Natural killer cell (primary cell): ENCODE data around the gene CFAP77. TPM values are rescaled to one million over a fixed set of nuclear protein-coding genes. Genes with fewer than 3 reads are reported as not detected.
"Not testable (repeated sequence)": the region's sequence is repeated elsewhere in the genome, so short reads cannot be mapped to it uniquely, and the experiment has no call there.

ENCODE experiments used
- ATAC-seq, 3 donors: fragments of 150-1000 bp in 2 of 3; fragments of 200-7000 bp in 1 of 3; cut with Tn5 transposase; 1 replicate in 1 of 3; 2 replicates in 2 of 3; pipeline ENCODE4 v1.10.0; 2021; ENCODE audit warnings: mild to moderate bottlenecking in 2 of 3, moderate library complexity in 2 of 3
- DNase-seq, 2 donors: peaks; one replicate each; pipeline versions ENCODE4 v3.0.0 to v3.0.0-alpha.2; 2013 to 2021; ENCODE audit warnings: mixed read lengths in 1 of 2
- H3K27ac ChIP-seq: one replicate; pipeline ENCODE4 v1.5.1; 2013; ENCODE audit warnings: mild to moderate bottlenecking, low read length
- H3K27me3 ChIP-seq: one replicate; pipeline ENCODE4 v1.6.1; 2013; ENCODE audit warnings: low read length; ENCODE audit not compliant: control insufficient read depth, insufficient read depth
- H3K36me3 ChIP-seq: one replicate; pipeline ENCODE4 v1.6.1; 2013; ENCODE audit warnings: low read length; ENCODE audit not compliant: control insufficient read depth, insufficient read depth
- H3K4me1 ChIP-seq: one replicate; pipeline ENCODE4 v1.6.1; 2013; ENCODE audit warnings: low read length; ENCODE audit not compliant: control insufficient read depth, insufficient read depth
- H3K4me3 ChIP-seq: one replicate; pipeline ENCODE4 v1.5.1; 2013; ENCODE audit warnings: low read length
- H3K9me3 ChIP-seq: one replicate; pipeline ENCODE4 v1.6.1; 2013; ENCODE audit warnings: low read length; ENCODE audit not compliant: control insufficient read depth, insufficient read depth
- H3K27ac Mint-ChIP-seq, 2 donors: one replicate each; pipeline ENCODE4 v1.8.0; 2022; ENCODE audit warnings: mild to moderate bottlenecking in 2 of 2, mixed read lengths in 2 of 2, moderate library complexity in 1 of 2
- H3K27me3 Mint-ChIP-seq, 2 donors: one replicate each; pipeline ENCODE4 v1.8.0; 2022; ENCODE audit warnings: low read depth in 2 of 2, mixed read lengths in 2 of 2
- H3K36me3 Mint-ChIP-seq: one replicate; pipeline ENCODE4 v1.8.0; 2022; ENCODE audit warnings: mixed read lengths
- H3K4me1 Mint-ChIP-seq, 2 donors: one replicate each; pipeline ENCODE4 v1.8.0; 2022; ENCODE audit warnings: mixed read lengths in 2 of 2
- H3K4me3 Mint-ChIP-seq: one replicate; pipeline ENCODE4 v1.8.0; 2022; ENCODE audit warnings: mild to moderate bottlenecking, moderate library complexity, mixed read lengths
- H3K9me3 Mint-ChIP-seq, 2 donors: one replicate each; pipeline ENCODE4 v1.8.0; 2022; ENCODE audit warnings: mixed read lengths in 2 of 2
- CTCF ChIP-seq: fragments of 200-600 bp; IDR thresholded peaks from one replicate; pipeline ENCODE4 v1.8.0; 2022; ENCODE audit warnings: antibody characterized with exemption
- WGBS: methylation state at CpG from one replicate; pipeline ENCODE4 v1.1.7; 2013; ENCODE audit warnings: missing lambda C conversion rate; ENCODE audit not compliant: insufficient coverage; 5-methylcytosine and 5-hydroxymethylcytosine counted together
- intact Hi-C: fragments of 100-400 bp; cut with micrococcal nuclease; formaldehyde crosslinking; loops from one replicate; pipeline ENCODE4 v1.14.2; 2022
- total RNA-seq, 4 donors: library from RNA; stranded (reverse); fragments of 120-200 nt in 1 of 4; gene quantifications; one replicate each; pipeline versions ENCODE4 v1.2.3 to v1.2.4, GENCODE V29; 2013 to 2022

CFAP77 gene
- total RNA-seq, 3 donors from 2014 or later (not counting 1 experiment from before 2014, with no cell fraction given), result not detected

- WGBS, result 57% methylated on average over 14 of the region's 14 CpGs
- no peaks in the 10 kb centered on the region for H3K9me3 Mint-ChIP-seq
- DNase-seq (no peak), ATAC-seq (peak; percentile 52 to 67 (median 57))
- TF ChIP-seq CTCF, result no peak
- H3K4me1 Mint-ChIP-seq, result peaks cover 10 to 15% of the 10 kb centered on the region in 2 donors
- peak overlapping the region; percentile 38 for H3K27ac ChIP-seq
- H3K36me3 ChIP-seq, result peaks cover 20% of the 10 kb centered on the region
- no peak overlapping the region for H3K4me3 ChIP-seq
- H3K36me3 Mint-ChIP-seq, result no peaks in the 10 kb centered on the region
- H3K4me1 ChIP-seq, result peaks cover 19% of the 10 kb centered on the region
- H3K9me3 ChIP-seq, result no peaks in the 10 kb centered on the region
- no peaks in the 10 kb centered on the region for H3K27me3 Mint-ChIP-seq
- H3K27ac Mint-ChIP-seq, result peak overlapping the region; percentile 61 to 89
- H3K27me3 ChIP-seq, result no peaks in the 10 kb centered on the region
- intact Hi-C loops, result no loop called here
- H3K4me3 Mint-ChIP-seq, result peak overlapping the region; percentile 71
Observed at GRCh38 chr9:132372177-132373095, 37.6 kb upstream of the CFAP77 start.

GRCh38 chr9:132377769-132378168, 32.2 kb upstream of the CFAP77 start:
- peaks cover 12 to 18% of the 10 kb centered on the region in 2 donors for H3K4me1 Mint-ChIP-seq
- intact Hi-C loops, H3K27me3 ChIP-seq: not testable (repeated sequence)

GRCh38 chr9:132378416-132378815, 31.6 kb upstream of the CFAP77 start:
- peaks cover 13 to 17% of the 10 kb centered on the region in 2 donors for H3K4me1 Mint-ChIP-seq
- peaks cover 38% of the 10 kb centered on the region for H3K36me3 ChIP-seq
- H3K9me3 Mint-ChIP-seq, DNase-seq, H3K36me3 Mint-ChIP-seq, H3K27me3 Mint-ChIP-seq, H3K27ac Mint-ChIP-seq, ATAC-seq, H3K9me3 ChIP-seq, H3K27me3 ChIP-seq, H3K27ac ChIP-seq, H3K4me3 Mint-ChIP-seq, intact Hi-C loops, H3K4me3 ChIP-seq: not testable (repeated sequence)
- peaks cover 27% of the 10 kb centered on the region for H3K4me1 ChIP-seq
- WGBS, result 99% methylated on average over 3 of the region's 3 CpGs

More at GRCh38 chr9:132377769-132378168, 32.2 kb upstream of the CFAP77 start:
- Histone ChIP-seq H3K4me1 (peaks cover 29% of the 10 kb centered on the region), H3K36me3 (peaks cover 34% of the 10 kb centered on the region)
- H3K9me3 Mint-ChIP-seq, H3K9me3 ChIP-seq, H3K4me3 Mint-ChIP-seq, ATAC-seq, H3K4me3 ChIP-seq, DNase-seq, H3K27ac Mint-ChIP-seq, H3K36me3 Mint-ChIP-seq, H3K27me3 Mint-ChIP-seq, H3K27ac ChIP-seq: not testable (repeated sequence)
- 99% methylated on average over 2 of the region's 2 CpGs for WGBS

- WGBS, result 57% methylated on average over 9 of the region's 9 CpGs
- H3K27ac ChIP-seq, result peak overlapping the region; percentile 71
- H3K36me3 ChIP-seq, result peaks cover 48% of the 10 kb centered on the region
- H3K27me3 Mint-ChIP-seq, result no peaks in the 10 kb centered on the region
- DNase-seq (no peak), ATAC-seq (peak in 1 of 3 donors; percentile 26)
- no peaks in the 10 kb centered on the region for H3K9me3 Mint-ChIP-seq
- H3K36me3 Mint-ChIP-seq, result peaks cover 8% of the 10 kb centered on the region
- no peaks in the 10 kb centered on the region for H3K27me3 ChIP-seq
- peaks cover 24 to 30% of the 10 kb centered on the region in 2 donors for H3K4me1 Mint-ChIP-seq
- TF ChIP-seq CTCF, result no peak
- H3K9me3 ChIP-seq, result no peaks in the 10 kb centered on the region
- H3K4me3 ChIP-seq, result no peak overlapping the region
- peaks cover 24% of the 10 kb centered on the region for H3K4me1 ChIP-seq
- intact Hi-C loops, result no loop called here
- H3K4me3 Mint-ChIP-seq, result no peak overlapping the region
- peak overlapping the region in 1 of 2 donors; percentile 72 for H3K27ac Mint-ChIP-seq
Observed at GRCh38 chr9:132381966-132382541, 28.0 kb upstream of the CFAP77 start.
